GM19043 (cell line): ENCODE results near the gene CAVIN3.
A peak's percentile ranks its signal among the peaks of the same experiment; 100 is the strongest.

Experiments used
- ATAC-seq: cut with Tn5 transposase; IDR thresholded peaks from one replicate; pipeline ENCODE4 v1.9.1; 2021; ENCODE audit warnings: low read depth; ENCODE audit not compliant: unreplicated experiment

CAVIN3 gene

GRCh38 chr11:6320411-6321155, at the start of gene CAVIN3:
TSS of gene CAVIN3 (minus strand) at chr11:6320501. CDS start at chr11:6320476, 25 bp downstream.
- peak; percentile 32 for ATAC-seq

GRCh38 chr11:6365659-6366058, 45.4 kb upstream of the CAVIN3 start:
- ATAC-seq = no peak

- peak; percentile 92 for ATAC-seq
These were observed 42.8 kb upstream of the CAVIN3 start for GRCh38 chr11:6362873-6363678.

- ATAC-seq = no peak
These were observed 42.0 kb upstream of the CAVIN3 start for GRCh38 chr11:6362185-6362872.

GRCh38 chr11:6360183-6360582, 39.9 kb upstream of the CAVIN3 start:
- ATAC-seq = no peak

- ATAC-seq = no peak
These were observed 36.9 kb upstream of the CAVIN3 start for GRCh38 chr11:6357222-6357621.

- no peak for ATAC-seq
These were observed 36.3 kb upstream of the CAVIN3 start for GRCh38 chr11:6356503-6357055.

- no peak for ATAC-seq
These were observed 34.6 kb upstream of the CAVIN3 start for GRCh38 chr11:6354651-6355485.

- peak; percentile 76 for ATAC-seq
These were observed 33.2 kb upstream of the CAVIN3 start for GRCh38 chr11:6353367-6353987.

GRCh38 chr11:6351782-6352382, 31.6 kb upstream of the CAVIN3 start:
- no peak for ATAC-seq

GRCh38 chr11:6350486-6350885, 30.2 kb upstream of the CAVIN3 start:
- no peak for ATAC-seq

- no peak for ATAC-seq
These were observed 29.7 kb upstream of the CAVIN3 start for GRCh38 chr11:6350043-6350442.

GRCh38 chr11:6345366-6345765, 25.1 kb upstream of the CAVIN3 start:
- no peak for ATAC-seq

GRCh38 chr11:6336293-6336692, 16.0 kb upstream of the CAVIN3 start:
- ATAC-seq = no peak

GRCh38 chr11:6334806-6335205, 14.5 kb upstream of the CAVIN3 start:
- ATAC-seq = no peak

GRCh38 chr11:6333095-6333494, 12.8 kb upstream of the CAVIN3 start:
- no peak for ATAC-seq

- ATAC-seq = no peak
These were observed 11.8 kb upstream of the CAVIN3 start for GRCh38 chr11:6332066-6332465.

- ATAC-seq = no peak
These were observed 8.0 kb upstream of the CAVIN3 start for GRCh38 chr11:6328321-6328720.

GRCh38 chr11:6327806-6328205, 7.5 kb upstream of the CAVIN3 start:
- no peak for ATAC-seq
